ENCODE measurements around the gene RNF207.

DNA sequence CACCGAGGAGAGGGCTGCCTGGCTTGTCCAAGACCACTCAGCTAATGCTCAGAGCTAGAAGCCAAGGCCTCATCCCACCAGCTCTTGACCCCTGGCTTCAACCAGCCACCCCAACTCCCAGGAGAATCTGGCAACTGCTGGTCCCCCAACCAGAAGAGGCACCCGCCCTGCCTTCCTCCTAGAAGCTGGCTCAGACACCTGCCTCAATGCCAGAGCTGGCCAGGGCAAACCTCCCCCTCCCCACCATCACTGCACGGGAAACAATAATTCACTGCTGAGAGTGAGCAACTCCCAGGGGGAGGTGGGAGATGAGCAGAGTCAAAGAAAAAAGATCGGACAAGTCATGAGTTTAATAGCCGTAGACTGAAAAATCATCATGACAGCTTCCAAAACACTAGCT, 29.1 kb upstream of the RNF207 start:
- TF ChIP-seq CTCF (IDR thresholded peaks at IDR 0.05; ENCODE audit: insufficient read depth, low read length) (no peak), POLR2AphosphoS5 (IDR thresholded peaks at IDR 0.05; ENCODE audit: low read depth) (no peak), REST (IDR thresholded peaks at IDR 0.05; ENCODE audit: insufficient replicate concordance, low read depth) (no peak), GABPA (IDR thresholded peaks at IDR 0.05; ENCODE audit: low read depth) (no peak), SPI1 (IDR thresholded peaks at IDR 0.05; ENCODE audit: borderline replicate concordance, low read depth) (no peak)
